Limb (tissue), 2 donors: ENCODE measurements around the gene SIRPB2.

Experiments used
- DNase-seq, 2 donors: peaks; one replicate each; pipeline ENCODE4 v3.0.0-alpha.2; 2016; ENCODE audit errors: extremely low spot score in 2 of 2

SIRPB2 gene

GRCh38 chr20:1491281-1491840, at the start of gene SIRPB2:
TSS of gene SIRPB2 (minus strand) at chr20:1491420. CDS start at chr20:1491359, 61 bp downstream.
- no peak for DNase-seq

GRCh38 chr20:1539816-1540419, 48.7 kb upstream of the SIRPB2 start:
- DNase-seq: no peak

GRCh38 chr20:1538655-1539054, 47.4 kb upstream of the SIRPB2 start:
- no peak for DNase-seq

- no peak for DNase-seq
Observed at GRCh38 chr20:1537731-1538058, 46.5 kb upstream of the SIRPB2 start.

GRCh38 chr20:1536893-1537730, 45.9 kb upstream of the SIRPB2 start:
- no peak for DNase-seq

- DNase-seq: no peak
Observed at GRCh38 chr20:1535420-1536175, 44.4 kb upstream of the SIRPB2 start.

GRCh38 chr20:1534526-1534925, 43.3 kb upstream of the SIRPB2 start:
- DNase-seq: no peak

GRCh38 chr20:1533059-1533458, 41.8 kb upstream of the SIRPB2 start:
- no peak for DNase-seq

- DNase-seq: no peak
Observed at GRCh38 chr20:1528811-1529210, 37.6 kb upstream of the SIRPB2 start.

- DNase-seq: no peak
Observed at GRCh38 chr20:1527923-1528322, 36.7 kb upstream of the SIRPB2 start.

- no peak for DNase-seq
Observed at GRCh38 chr20:1526896-1527295, 35.7 kb upstream of the SIRPB2 start.

GRCh38 chr20:1526310-1526709, 35.1 kb upstream of the SIRPB2 start:
- no peak for DNase-seq

GRCh38 chr20:1524004-1524403, 32.8 kb upstream of the SIRPB2 start:
- no peak for DNase-seq

- no peak for DNase-seq
Observed at GRCh38 chr20:1517010-1517409, 25.8 kb upstream of the SIRPB2 start.

GRCh38 chr20:1513801-1514200, 22.6 kb upstream of the SIRPB2 start:
- DNase-seq: no peak

- no peak for DNase-seq
Observed at GRCh38 chr20:1509237-1509636, 18.0 kb upstream of the SIRPB2 start.

- no peak for DNase-seq
Observed at GRCh38 chr20:1508574-1508973, 17.4 kb upstream of the SIRPB2 start.

- no peak for DNase-seq
Observed at GRCh38 chr20:1507276-1507675, 16.1 kb upstream of the SIRPB2 start.

GRCh38 chr20:1505871-1506270, 14.7 kb upstream of the SIRPB2 start:
- no peak for DNase-seq

- no peak for DNase-seq
Observed at GRCh38 chr20:1505361-1505760, 14.1 kb upstream of the SIRPB2 start.

- DNase-seq: peak; percentile 53 to 66
Observed at GRCh38 chr20:1503564-1504227, 12.5 kb upstream of the SIRPB2 start.

GRCh38 chr20:1500496-1500895, 9.3 kb upstream of the SIRPB2 start:
- no peak for DNase-seq
